T1000 (cell line): ENCODE data around the gene ASZ1.

Source experiments
- DNase-seq: peaks from one replicate; lab custom pipeline; 2025; ENCODE audit warnings: mixed read lengths; lab: John Stamatoyannopoulos, UW

ASZ1 gene

DNA sequence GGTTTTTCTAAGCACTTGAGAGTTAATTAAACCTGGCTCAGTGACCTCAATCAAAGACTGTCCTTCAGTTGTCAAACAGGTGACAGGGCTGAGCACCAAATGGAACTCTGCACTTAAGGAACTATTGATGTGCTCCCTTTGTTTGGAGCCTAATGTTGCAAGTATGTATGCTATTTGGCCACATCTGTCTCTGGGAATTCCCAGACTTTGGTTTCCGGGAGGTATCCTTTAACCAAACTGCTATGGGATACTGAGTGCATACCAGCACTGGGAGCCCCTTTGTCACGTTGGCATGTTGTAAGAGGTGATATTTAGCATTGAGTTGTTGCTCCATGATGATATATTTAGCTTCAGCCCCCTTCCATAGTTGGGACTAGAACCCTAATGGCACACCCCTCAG is 25.2 kb downstream of the ASZ1 start:
- DNase-seq, result no peak

DNA sequence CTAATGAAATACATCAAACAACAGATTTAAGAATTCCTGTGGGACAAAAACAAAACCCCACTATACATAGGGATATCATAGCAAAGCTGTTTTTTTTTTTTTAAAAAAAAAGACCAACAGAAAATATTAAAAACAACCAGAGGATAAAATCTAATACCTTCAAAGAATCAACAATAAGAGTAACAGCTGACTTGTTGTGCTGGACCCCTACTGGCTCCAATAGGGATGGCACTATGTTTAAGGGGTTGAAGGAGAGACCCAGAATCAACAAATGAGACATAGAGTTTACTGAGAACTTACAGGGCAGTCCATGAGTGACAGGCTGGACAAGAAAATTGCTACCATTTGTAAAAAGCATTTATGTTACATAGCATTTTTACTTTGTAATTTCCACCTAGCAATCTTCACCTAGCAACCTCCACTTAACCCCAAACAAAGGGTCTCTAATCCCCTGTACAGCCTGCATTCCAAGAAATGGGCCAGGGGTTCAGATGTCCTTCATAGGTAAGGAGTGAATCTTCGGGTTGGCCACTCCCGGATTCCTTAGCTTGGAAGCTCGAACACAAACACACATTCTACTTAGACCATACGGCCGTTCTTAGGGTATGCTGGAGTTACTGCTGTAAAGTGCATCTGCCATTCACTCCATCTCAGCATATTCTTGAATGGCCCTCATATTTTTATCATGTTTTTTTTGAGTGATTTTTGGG is 25.8 kb downstream of the ASZ1 start:
- DNase-seq, result no peak

- DNase-seq, result no peak
These were observed 27.4 kb downstream of the ASZ1 start for GRCh38 chr7:117399820-117400422.

GRCh38 chr7:117395743-117396142 is 31.6 kb downstream of the ASZ1 start:
- DNase-seq, result no peak

- DNase-seq, result no peak
These were observed 33.5 kb downstream of the ASZ1 start for GRCh38 chr7:117393781-117394180.

DNA sequence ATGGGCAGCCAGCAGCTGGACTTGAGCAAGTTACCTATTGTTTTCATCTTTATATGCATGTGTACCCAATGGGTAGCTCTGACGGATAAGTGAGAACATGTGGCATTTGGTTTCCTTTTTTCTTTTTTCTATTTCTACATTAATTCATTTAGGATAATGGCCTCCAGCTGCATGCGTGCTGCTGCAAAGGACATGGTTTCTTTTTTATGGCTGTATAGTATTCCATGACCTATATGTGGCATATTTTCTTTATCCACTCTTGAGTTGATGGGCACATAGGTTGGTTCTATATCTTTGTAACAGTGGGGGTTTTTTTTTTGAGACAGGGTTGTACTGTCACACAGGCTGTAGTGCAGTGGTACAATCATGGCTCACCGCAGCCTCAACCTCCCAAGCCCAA is 37.4 kb downstream of the ASZ1 start:
- DNase-seq, result no peak

DNA sequence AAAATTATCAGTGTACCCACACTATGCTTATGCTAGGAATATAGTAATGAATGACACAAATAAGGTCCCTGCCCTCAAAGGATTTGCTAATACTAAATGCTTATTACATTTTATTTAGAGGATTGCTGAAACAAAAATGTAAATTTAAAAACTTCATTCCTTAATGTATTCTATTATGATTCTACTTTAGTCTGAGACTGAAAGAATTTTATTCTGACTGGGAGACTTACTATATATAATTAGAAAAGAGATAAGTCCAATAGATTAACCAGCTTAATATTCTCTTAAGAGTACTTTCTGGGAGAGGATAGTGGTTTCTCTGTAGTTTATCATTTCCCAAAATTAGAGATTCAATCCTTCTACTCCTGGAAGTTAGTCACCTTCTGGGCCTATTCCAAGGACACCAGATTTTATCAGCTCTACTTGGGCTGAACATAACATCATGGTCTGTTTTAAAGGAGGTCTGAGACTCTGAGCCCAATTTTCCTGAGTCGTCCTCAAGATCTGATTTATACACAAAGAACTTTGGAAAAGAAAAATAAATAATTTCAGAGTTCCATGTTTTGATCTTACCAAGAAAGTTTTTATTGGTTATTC is 41.1 kb downstream of the ASZ1 start:
- no peak for DNase-seq

DNA sequence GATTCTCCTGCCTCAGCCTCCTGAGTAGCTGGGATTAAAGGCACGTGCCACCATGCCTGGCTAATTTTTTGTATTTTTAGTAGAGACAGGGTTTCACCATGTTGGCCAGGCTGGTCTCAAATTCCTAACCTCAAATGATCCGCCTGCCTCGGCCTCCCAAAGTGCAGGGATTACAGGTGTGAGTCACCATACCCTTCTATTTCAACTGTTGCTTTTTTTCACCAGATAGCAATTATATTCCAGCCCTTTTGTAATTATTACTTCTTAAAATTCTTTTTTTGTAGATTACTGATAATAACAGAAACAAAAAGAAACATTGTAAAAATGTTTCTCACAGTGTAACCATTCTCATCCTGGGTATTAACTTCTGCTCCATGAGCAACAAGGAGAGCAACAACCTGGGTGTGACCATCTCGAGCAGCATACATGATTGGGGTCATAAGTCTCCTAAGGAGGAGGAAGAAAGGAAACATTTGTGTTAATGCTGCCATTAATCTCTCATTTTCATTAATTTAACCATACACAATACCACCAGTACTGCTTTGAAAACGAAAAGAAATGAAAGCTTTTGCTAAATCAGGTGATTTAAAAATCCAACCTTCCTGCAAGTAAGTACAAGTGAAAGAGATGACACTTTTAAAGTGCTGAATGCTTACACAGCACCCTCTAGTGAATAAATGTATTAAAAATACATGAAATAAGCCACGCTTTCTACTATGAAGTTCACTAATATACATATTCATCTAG is 41.8 kb downstream of the ASZ1 start:
- no peak for DNase-seq

DNA sequence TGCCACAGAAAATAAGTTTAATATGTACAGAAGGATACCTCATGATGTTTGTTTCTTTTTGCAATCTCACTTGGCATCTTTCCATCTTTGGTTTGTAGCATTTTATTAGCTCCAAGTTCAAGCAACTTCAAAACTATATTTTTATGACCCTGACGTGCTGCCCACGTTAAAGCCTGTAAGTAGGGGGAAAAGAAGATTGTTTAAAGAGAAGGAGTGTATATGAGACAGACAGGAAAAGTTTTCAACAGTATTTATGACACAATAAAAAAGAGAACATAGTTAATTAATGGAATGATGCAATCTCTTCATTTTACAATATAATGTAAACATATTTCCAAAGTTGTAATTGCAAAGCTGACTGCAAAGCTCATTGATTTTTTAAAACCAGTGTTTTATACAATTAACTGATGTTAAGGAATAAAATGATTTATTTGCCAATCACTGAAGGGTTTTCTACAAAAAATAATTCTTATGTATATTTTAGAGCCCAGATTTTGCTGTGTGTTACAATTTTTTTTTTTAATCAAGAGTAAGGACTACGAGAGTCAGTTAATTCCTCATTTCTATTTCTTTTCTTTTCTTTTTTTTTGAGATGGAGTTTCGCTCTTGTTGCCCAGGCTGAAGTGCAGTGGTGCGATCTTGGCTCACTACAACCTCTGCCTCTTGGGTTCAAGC is 42.5 kb downstream of the ASZ1 start:
- no peak for DNase-seq

DNA sequence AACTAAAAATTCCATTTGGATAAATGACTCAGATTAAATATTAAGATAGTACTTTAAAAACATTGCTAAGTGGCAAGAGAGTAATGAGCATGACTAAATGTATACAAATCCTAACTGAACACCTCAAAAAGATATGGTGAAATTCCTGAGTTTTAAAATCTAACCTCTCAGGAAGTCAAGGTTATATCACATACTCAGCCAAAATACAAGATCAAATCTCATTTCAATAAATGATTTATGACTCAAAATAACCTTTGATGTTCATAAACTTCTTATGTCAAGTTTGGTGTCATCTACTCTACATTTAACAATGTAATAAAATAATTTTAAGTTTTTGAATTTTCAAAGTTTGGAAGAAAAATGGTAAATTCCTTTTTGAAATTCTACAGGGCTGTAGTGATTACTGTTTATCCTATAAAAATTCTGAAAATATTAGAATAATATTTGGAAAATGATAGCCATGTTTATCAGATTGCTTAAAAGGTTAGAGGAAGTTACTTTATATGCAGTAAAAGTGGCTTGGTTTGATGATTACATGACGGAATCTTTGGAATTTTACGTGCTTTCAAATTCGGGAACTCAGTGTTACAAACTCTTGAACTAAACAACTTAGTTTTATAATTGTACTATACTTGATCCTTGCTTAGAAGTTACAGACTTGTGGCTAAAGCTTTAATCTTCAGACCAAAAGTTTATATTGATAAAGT is 43.7 kb downstream of the ASZ1 start:
- DNase-seq, result no peak

- DNase-seq, result no peak
These were observed 44.2 kb downstream of the ASZ1 start for GRCh38 chr7:117383046-117383445.

GRCh38 chr7:117381362-117381761 is 45.9 kb downstream of the ASZ1 start:
- no peak for DNase-seq

DNA sequence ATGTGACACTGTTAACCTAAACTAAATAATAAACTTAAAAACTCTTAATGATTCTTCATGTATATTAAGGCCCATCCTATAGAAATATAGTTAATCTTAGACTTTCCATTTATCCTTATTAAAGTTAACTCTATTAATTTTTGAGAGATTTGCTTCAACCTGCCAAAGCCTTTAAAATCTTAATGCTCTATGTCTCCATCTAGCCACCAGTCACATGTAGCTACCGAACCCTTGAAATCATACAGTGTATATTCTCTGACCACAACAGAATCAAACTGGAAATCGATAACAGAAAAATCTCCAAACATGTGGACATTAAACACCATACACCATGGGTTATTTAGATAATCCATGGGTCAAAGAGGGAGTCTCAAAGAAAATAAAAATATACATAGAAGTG is 51.9 kb downstream of the ASZ1 start:
- no peak for DNase-seq

DNA sequence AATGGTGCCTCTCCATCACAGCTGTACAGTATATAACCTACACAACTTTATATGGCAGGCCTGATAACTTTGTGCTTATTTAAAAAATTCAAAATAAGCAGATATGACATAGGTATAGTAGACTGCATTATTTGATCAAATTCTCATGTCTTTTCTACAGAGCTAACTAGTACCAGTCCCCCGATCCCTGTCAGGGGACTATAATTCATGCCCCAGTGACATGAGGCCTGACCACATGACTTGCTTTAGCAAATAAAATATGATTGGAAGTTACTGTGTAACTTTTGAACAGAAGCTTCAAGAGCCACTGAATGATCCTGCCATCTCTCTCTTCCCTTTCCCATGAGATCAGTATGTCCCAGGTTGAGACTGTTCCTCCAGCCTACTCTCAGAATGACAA is 55.2 kb downstream of the ASZ1 start:
- no peak for DNase-seq

DNA sequence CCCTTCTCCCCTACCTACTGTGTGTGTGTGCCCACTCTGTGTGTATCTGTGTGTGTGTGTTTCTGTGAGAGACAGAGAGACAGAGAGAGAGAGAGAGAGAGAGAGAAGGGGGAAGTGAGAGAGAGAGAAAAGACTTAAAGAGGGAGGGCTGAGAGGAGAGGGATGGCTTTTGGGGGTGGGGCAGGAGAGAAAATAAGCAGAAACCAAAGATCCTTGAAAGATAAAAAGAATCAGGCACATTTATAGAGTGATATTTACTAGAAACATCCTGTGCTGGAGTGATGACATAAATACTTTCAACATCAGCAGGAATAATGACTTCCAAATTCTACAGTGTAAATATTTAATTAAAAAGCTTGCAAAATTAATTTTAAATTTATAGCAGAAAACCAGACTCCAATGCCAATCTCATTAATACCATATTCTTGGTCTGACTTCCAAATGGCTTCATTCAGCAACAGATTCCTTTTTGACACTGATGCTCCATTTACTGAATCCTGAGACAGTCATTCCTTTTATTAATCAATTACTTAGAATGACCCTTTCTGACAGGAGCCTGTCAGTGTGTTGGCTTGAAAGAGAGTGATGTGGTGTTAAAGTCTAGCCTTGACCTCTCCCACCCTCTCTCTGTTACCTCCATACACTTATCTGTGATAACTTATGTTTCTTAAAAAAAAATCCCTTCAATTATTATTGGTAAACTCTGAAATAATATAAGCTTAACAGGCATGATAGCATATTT is 62.8 kb downstream of the ASZ1 start:
- DNase-seq, result no peak

DNA sequence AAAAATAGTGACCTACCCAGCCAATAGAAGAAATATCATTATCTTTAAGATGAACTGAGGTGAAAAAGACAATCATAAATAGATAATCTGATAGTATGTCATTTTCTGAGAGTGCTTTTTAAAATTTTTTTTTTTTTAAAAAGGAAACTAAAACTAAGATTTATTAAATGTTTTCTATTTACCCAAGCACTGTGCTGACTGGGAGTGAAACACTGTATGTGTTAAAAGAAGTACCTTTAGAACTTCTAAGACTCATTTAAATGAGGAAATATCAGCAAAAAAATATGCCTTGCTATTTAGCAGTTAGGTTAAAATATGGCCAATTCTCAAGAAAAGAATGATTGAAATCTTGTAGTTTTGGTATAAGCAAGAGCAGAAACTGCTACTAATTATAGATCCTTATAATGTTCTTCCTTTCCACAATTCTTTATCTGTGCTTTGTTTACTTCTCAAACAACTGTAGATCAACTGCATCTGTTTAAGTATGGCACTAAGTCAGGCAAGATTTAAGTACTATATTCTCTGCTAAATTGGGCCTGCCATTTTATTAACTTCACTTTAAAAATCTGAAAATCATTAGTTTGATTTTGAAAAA is 64.9 kb downstream of the ASZ1 start:
- no peak for DNase-seq

DNA sequence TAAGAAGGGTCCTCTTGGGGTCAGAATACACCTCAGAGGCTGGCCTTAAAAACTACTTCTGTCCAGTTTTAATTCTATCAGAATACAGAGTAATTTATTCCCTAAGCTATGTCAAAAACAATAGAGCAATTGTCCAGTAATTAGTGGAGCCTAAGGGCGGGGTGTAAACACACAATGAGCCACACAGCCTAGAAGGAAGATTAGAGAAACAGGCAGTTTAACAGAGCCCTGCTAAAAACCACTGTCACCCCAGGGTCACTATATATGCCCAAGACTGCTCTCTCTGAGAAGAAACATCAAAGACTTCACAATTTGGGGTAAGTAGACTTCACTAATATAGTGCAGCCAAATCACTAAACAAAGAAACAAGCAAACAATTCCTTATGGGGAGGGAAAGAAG is 77.3 kb downstream of the ASZ1 start:
- DNase-seq, result no peak

DNA sequence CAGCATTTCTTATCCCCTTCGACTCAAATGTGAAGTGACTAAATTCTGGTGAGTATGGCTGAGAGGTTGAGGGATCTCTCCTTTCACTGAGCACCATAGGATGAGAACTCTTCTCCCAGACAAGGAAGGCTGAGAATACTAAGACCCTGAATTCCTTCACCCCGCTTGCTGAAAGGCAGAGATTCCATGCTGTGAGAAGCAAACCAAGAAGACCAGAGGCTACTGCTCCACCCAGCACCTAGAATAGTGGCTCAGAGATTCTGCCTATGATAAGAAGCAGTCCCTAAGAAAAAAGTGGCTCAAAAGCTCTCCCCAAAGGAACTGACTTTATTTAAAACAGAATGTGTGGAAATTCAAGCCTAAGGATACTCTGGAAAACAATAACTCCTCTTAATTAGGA is 77.7 kb downstream of the ASZ1 start:
- DNase-seq, result no peak

GRCh38 chr7:117347962-117348672 is 79.2 kb downstream of the ASZ1 start:
- DNase-seq, result no peak

GRCh38 chr7:117347480-117347879 is 79.8 kb downstream of the ASZ1 start:
- no peak for DNase-seq
